GM12891 (cell line): ENCODE measurements around the gene MED12L.

Experiments used
- POLR2A ChIP-seq: IDR thresholded peaks from 2 replicates; pipeline ENCODE4 v1.6.1; 2011; ENCODE audit warnings: low read depth, low read length, control low read depth
- TAF1 ChIP-seq: IDR thresholded peaks from 2 replicates; pipeline ENCODE4 v1.6.1; 2011; ENCODE audit warnings: low read depth, low read length, control low read depth

DNA sequence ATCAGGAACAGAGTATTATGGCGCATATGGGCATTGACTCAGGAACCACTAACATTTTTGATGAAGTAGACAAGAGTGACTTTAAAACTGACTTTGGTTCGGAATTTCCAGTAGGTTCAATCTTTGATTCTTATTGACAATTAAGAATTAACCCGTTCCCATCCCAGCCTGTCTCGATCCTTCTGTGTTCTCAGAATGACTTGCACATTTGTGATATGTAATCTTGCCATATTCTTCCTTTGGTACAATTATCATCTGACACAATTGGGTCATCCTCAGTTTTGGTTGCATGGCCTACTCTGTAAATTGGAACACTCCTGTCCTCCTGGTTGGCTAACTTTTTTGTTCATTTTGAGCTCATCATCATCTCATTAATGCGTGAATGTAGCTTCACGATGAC lies 107.1 kb downstream of the MED12L start:
- TF ChIP-seq POLR2A = no peak
- no peak for TF ChIP-seq TAF1
